Measurements from ENCODE around the gene PLXNC1. TPM values are rescaled to one million over a fixed set of nuclear protein-coding genes. Genes with fewer than 3 reads are reported as not detected.

PLXNC1 gene
- total RNA-seq, 2 donors from 2014 or later: 8.4 to 12.4 TPM

GRCh38 chr12:94267537-94267872 lies 119.1 kb downstream of the PLXNC1 start:
- Histone ChIP-seq H3K4me3 (no peak overlapping the region), H3K27ac (no peak overlapping the region)

GRCh38 chr12:94267921-94268471 lies 119.6 kb downstream of the PLXNC1 start:
- H3K27me3 ChIP-seq: no peaks in the 10 kb centered on the region
- H3K27ac ChIP-seq: no peak overlapping the region
- TF ChIP-seq CTCF (IDR thresholded peaks at IDR 0.05): no peak
- intact Hi-C loops (cut with DNase I): no loop called here
- H3K4me1 ChIP-seq: no peaks in the 10 kb centered on the region
- H3K9ac ChIP-seq (ENCODE audit: low read depth in 2 of 2, low read length in 2 of 2): no peak overlapping the region
- no peak for DNase-seq
- no peak overlapping the region for H3K4me3 ChIP-seq
- no peaks in the 10 kb centered on the region for H3K36me3 ChIP-seq
- H3K9me3 ChIP-seq: no peaks in the 10 kb centered on the region

More at GRCh38 chr12:94267537-94267872, 119.1 kb downstream of the PLXNC1 start:
- H3K27me3 ChIP-seq: no peaks in the 10 kb centered on the region
- H3K9ac ChIP-seq (ENCODE audit: low read depth in 2 of 2, low read length in 2 of 2): no peak overlapping the region
- no peak for DNase-seq
- no peaks in the 10 kb centered on the region for H3K4me1 ChIP-seq
- no peaks in the 10 kb centered on the region for H3K36me3 ChIP-seq
- no peaks in the 10 kb centered on the region for H3K9me3 ChIP-seq
- intact Hi-C loops (cut with DNase I): no loop called here
- no peak for TF ChIP-seq CTCF (IDR thresholded peaks at IDR 0.05)

GRCh38 chr12:94269316-94269999 lies 121.1 kb downstream of the PLXNC1 start:
- no peak overlapping the region for H3K4me3 ChIP-seq
- intact Hi-C loops (cut with DNase I): no loop called here
- H3K27ac ChIP-seq: no peak overlapping the region
- no peaks in the 10 kb centered on the region for H3K27me3 ChIP-seq
- no peaks in the 10 kb centered on the region for H3K9me3 ChIP-seq
- no peaks in the 10 kb centered on the region for H3K36me3 ChIP-seq
- TF ChIP-seq CTCF (IDR thresholded peaks at IDR 0.05): no peak
- no peak overlapping the region for H3K9ac ChIP-seq (ENCODE audit: low read depth in 2 of 2, low read length in 2 of 2)
- H3K4me1 ChIP-seq: no peaks in the 10 kb centered on the region
- DNase-seq: no peak

- DNase-seq: no peak
- no peak overlapping the region for H3K27ac ChIP-seq
- intact Hi-C loops (cut with DNase I): no loop called here
- no peaks in the 10 kb centered on the region for H3K36me3 ChIP-seq
- H3K9me3 ChIP-seq: no peaks in the 10 kb centered on the region
- no peak for TF ChIP-seq CTCF (IDR thresholded peaks at IDR 0.05)
- no peak overlapping the region for H3K9ac ChIP-seq (ENCODE audit: low read depth in 2 of 2, low read length in 2 of 2)
- no peaks in the 10 kb centered on the region for H3K4me1 ChIP-seq
- H3K4me3 ChIP-seq: no peak overlapping the region
- no peaks in the 10 kb centered on the region for H3K27me3 ChIP-seq
Observed at GRCh38 chr12:94271351-94271750, 123.0 kb downstream of the PLXNC1 start.

- TF ChIP-seq CTCF (IDR thresholded peaks at IDR 0.05): no peak
- no peak for DNase-seq
- intact Hi-C loops (cut with DNase I): no loop called here
- Histone ChIP-seq H3K27me3 (no peaks in the 10 kb centered on the region), H3K4me1 (no peaks in the 10 kb centered on the region), H3K36me3 (no peaks in the 10 kb centered on the region), H3K4me3 (no peak overlapping the region), H3K27ac (no peak overlapping the region), H3K9ac (ENCODE audit: low read depth in 2 of 2, low read length in 2 of 2) (no peak overlapping the region), H3K9me3 (no peaks in the 10 kb centered on the region)
Observed at GRCh38 chr12:94272280-94272679, 123.9 kb downstream of the PLXNC1 start.

Measured in colonic mucosa (tissue), 4 donors.